HG03108 (cell line): Measurements from ENCODE around the gene ARHGAP12.

ENCODE experiments used
- ATAC-seq: cut with Tn5 transposase; IDR thresholded peaks from one replicate; pipeline ENCODE4 v1.9.1; 2021; ENCODE audit warnings: moderate library complexity; ENCODE audit not compliant: unreplicated experiment

The ARHGAP12 gene

GRCh38 chr10:31952066-31952465, 23.4 kb upstream of the ARHGAP12 start:
- ATAC-seq = no peak

GRCh38 chr10:31949266-31949665, 20.6 kb upstream of the ARHGAP12 start:
- no peak for ATAC-seq

GRCh38 chr10:31948021-31948420, 19.4 kb upstream of the ARHGAP12 start:
- no peak for ATAC-seq

- ATAC-seq = no peak
These were observed 18.7 kb upstream of the ARHGAP12 start for GRCh38 chr10:31947144-31947926.

- no peak for ATAC-seq
These were observed 16.8 kb upstream of the ARHGAP12 start for GRCh38 chr10:31945392-31945791.

GRCh38 chr10:31944071-31944433, 15.4 kb upstream of the ARHGAP12 start:
- ATAC-seq = no peak

GRCh38 chr10:31942892-31943291, 14.3 kb upstream of the ARHGAP12 start:
- ATAC-seq = no peak

GRCh38 chr10:31942435-31942834, 13.8 kb upstream of the ARHGAP12 start:
- no peak for ATAC-seq

- no peak for ATAC-seq
These were observed 12.4 kb upstream of the ARHGAP12 start for GRCh38 chr10:31940839-31941653.

- no peak for ATAC-seq
These were observed 11.4 kb upstream of the ARHGAP12 start for GRCh38 chr10:31939797-31940708.

GRCh38 chr10:31937371-31937770, 8.7 kb upstream of the ARHGAP12 start:
- no peak for ATAC-seq

GRCh38 chr10:31936933-31937332, 8.3 kb upstream of the ARHGAP12 start:
- no peak for ATAC-seq

GRCh38 chr10:31936086-31936485, 7.5 kb upstream of the ARHGAP12 start:
- no peak for ATAC-seq

- ATAC-seq = no peak
These were observed 7.0 kb upstream of the ARHGAP12 start for GRCh38 chr10:31935678-31936077.

- ATAC-seq = no peak
These were observed 4.2 kb upstream of the ARHGAP12 start for GRCh38 chr10:31932838-31933237.

- ATAC-seq = no peak
These were observed 2.2 kb upstream of the ARHGAP12 start for GRCh38 chr10:31930856-31931255.

GRCh38 chr10:31930023-31930751, 1.6 kb upstream of the ARHGAP12 start:
- no peak for ATAC-seq

- ATAC-seq = peak; percentile 5
These were observed 811 bp upstream of the ARHGAP12 start for GRCh38 chr10:31929261-31930022.

GRCh38 chr10:31927884-31928548, 615 bp downstream of the ARHGAP12 start:
- ATAC-seq = peak; percentile 28
